ENCODE data around the gene ANXA8.
"Not testable (repeated sequence)": the region's sequence is repeated elsewhere in the genome, so short reads cannot be mapped to it uniquely, and the experiment has no call there.

- TF ChIP-seq ZFP30 (CRISPR knock-in tag; IDR thresholded peaks at IDR 0.05); PATZ1 (CRISPR knock-in tag; IDR thresholded peaks at IDR 0.05; ENCODE audit: borderline replicate concordance); ZNF70 (CRISPR knock-in tag; IDR thresholded peaks at IDR 0.05); ESRRG (CRISPR knock-in tag; IDR thresholded peaks at IDR 0.05); ZFP3 (CRISPR knock-in tag; IDR thresholded peaks at IDR 0.05); ISL1 (CRISPR knock-in tag; IDR thresholded peaks at IDR 0.05); POU6F1 (CRISPR knock-in tag; IDR thresholded peaks at IDR 0.05; ENCODE audit: borderline replicate concordance, low read depth); ZNF8 (CRISPR knock-in tag; IDR thresholded peaks at IDR 0.05); GLIS3 (CRISPR knock-in tag; IDR thresholded peaks at IDR 0.05); SNAI2 (CRISPR knock-in tag; IDR thresholded peaks at IDR 0.05): not testable (repeated sequence)
Measured at GRCh38 chr10:47473516-47473915, 10.4 kb downstream of the ANXA8 start.

Measured in SK-N-SH treated with all-trans-retinoic acid at 6 μM for 48 hours (cell line).